B cell (primary cell): ENCODE measurements around the gene SCRN2. TPM values are rescaled to one million over a fixed set of nuclear protein-coding genes. Genes with fewer than 3 reads are reported as not detected.

Experiments
- ATAC-seq: fragments of 200-7000 bp; cut with Tn5 transposase; one replicate; pipeline ENCODE4 v1.10.0; 2021; ENCODE audit warnings: low read depth, mild to moderate bottlenecking, moderate number of reproducible peaks, moderate library complexity
- CTCF ChIA-PET: fragments of 350-600 bp; sonication (Branson Sonifier 250); formaldehyde crosslinking; loops from one replicate; lab custom pipeline; 2021; ENCODE audit warnings: antibody characterized with exemption, inconsistent platforms; lab: Charles Lee
- POLR2A ChIA-PET: fragments of 350-600 bp; sonication (Branson Sonifier 250); formaldehyde crosslinking; loops from one replicate; lab custom pipeline; 2021; ENCODE audit warnings: antibody characterized with exemption; lab: Charles Lee
- DNase-seq: peaks from one replicate; pipeline ENCODE4 v3.0.0; 2013
- H2AFZ ChIP-seq: 2 replicates; pipeline ENCODE4 v1.6.1; 2012; ENCODE audit warnings: mild to moderate bottlenecking, low read depth, low read length; ENCODE audit not compliant: insufficient read depth, poor library complexity, severe bottlenecking
- H3K27ac ChIP-seq, 2 donors: 1 replicate in 1 of 2; 2 replicates in 1 of 2; pipeline ENCODE4 v1.5.1; 2012 to 2013; ENCODE audit warnings: low read length in 2 of 2, mild to moderate bottlenecking in 2 of 2, moderate library complexity in 1 of 2
- H3K27me3 ChIP-seq, 4 experiments: fragments of 200-600 bp in 1 of 4; sonication (generic) in 1 of 4; replicated peaks in 1 of 4; 1 replicate in 2 of 4; 2 replicates in 2 of 4; pipeline versions ENCODE4 v1.6.1 to v1.7.0; 2013 to 2016; ENCODE audit warnings: low read length in 3 of 4, mild to moderate bottlenecking in 2 of 4, mixed read lengths in 1 of 4, moderate library complexity in 1 of 4; ENCODE audit not compliant: insufficient read depth in 4 of 4, control insufficient read depth in 3 of 4; ENCODE audit errors: control extremely low read depth in 1 of 4
- H3K36me3 ChIP-seq, 2 experiments: replicated peaks in 1 of 2; 1 replicate in 1 of 2; 2 replicates in 1 of 2; pipeline versions ENCODE4 v1.6.1 to v1.7.1; 2013; ENCODE audit warnings: low read length in 1 of 2; ENCODE audit not compliant: insufficient read depth in 2 of 2, control insufficient read depth in 1 of 2; ENCODE audit errors: control extremely low read depth in 1 of 2, extremely low read depth in 1 of 2
- H3K4me1 ChIP-seq, 2 donors: fragments of 200-600 bp in 1 of 2; sonication (generic) in 1 of 2; 1 replicate in 1 of 2; 2 replicates in 1 of 2; pipeline versions ENCODE4 v1.5.1 to v1.6.1; 2013 to 2017; ENCODE audit warnings: low read length in 2 of 2; ENCODE audit not compliant: control insufficient read depth in 2 of 2, insufficient read depth in 2 of 2
- H3K4me2 ChIP-seq: replicated peaks from 2 replicates; pipeline ENCODE3; 2012; ENCODE audit warnings: mild to moderate bottlenecking, low read depth, low read length; ENCODE audit not compliant: poor library complexity, severe bottlenecking
- H3K4me3 ChIP-seq, 5 experiments: fragments of 200-600 bp in 1 of 5; sonication (generic) in 1 of 5; 1 replicate in 3 of 5; 2 replicates in 2 of 5; pipeline versions ENCODE4 v1.5.1 to v1.7.0; 2011 to 2016; ENCODE audit warnings: low read length in 4 of 5, mild to moderate bottlenecking in 4 of 5, low read depth in 2 of 5, control low read depth in 1 of 5, moderate library complexity in 1 of 5; ENCODE audit not compliant: insufficient read depth in 1 of 5; ENCODE audit errors: control extremely low read depth in 1 of 5, extremely low read depth in 1 of 5
- H3K79me2 ChIP-seq: fragments of 200-600 bp; sonication (generic); one replicate; pipeline ENCODE4 v1.6.0; 2016; ENCODE audit warnings: low read length; ENCODE audit not compliant: control insufficient read depth, insufficient read depth
- H3K9ac ChIP-seq: fragments of 200-600 bp; sonication (generic); 2 replicates; pipeline ENCODE4 v1.6.1; 2017; ENCODE audit warnings: mild to moderate bottlenecking, low read length, moderate library complexity
- H3K9me3 ChIP-seq, 3 donors: one replicate each; pipeline versions ENCODE4 v1.6.1 to v1.7.1; 2013; ENCODE audit warnings: low read length in 2 of 3; ENCODE audit not compliant: control insufficient read depth in 2 of 3, insufficient read depth in 1 of 3; ENCODE audit errors: control extremely low read depth in 1 of 3
- H4K20me1 ChIP-seq: 2 replicates; pipeline ENCODE4 v1.6.0; 2012; ENCODE audit warnings: mild to moderate bottlenecking, low read length; ENCODE audit not compliant: insufficient read depth, control insufficient read depth, poor library complexity, severe bottlenecking
- H3K27ac Mint-ChIP-seq: one replicate; pipeline ENCODE4 v1.8.0; 2021; ENCODE audit warnings: mixed read lengths
- H3K27me3 Mint-ChIP-seq: one replicate; pipeline ENCODE4 v1.8.0; 2021; ENCODE audit warnings: mixed read lengths
- H3K4me1 Mint-ChIP-seq: one replicate; pipeline ENCODE4 v1.8.0; 2021; ENCODE audit warnings: mixed read lengths
- H3K4me3 Mint-ChIP-seq: one replicate; pipeline ENCODE4 v1.8.0; 2021; ENCODE audit warnings: mixed read lengths
- H3K9me3 Mint-ChIP-seq: one replicate; pipeline ENCODE4 v1.8.0; 2022; ENCODE audit warnings: mixed read lengths; ENCODE audit not compliant: insufficient read depth
- EZH2 ChIP-seq: IDR thresholded peaks from 2 replicates; pipeline ENCODE4 v1.6.1; 2012; ENCODE audit warnings: borderline replicate concordance, low read depth, mild to moderate bottlenecking, moderate library complexity, low read length; ENCODE audit not compliant: insufficient read depth, poor library complexity, severe bottlenecking
- WGBS: methylation state at CpG from one replicate; pipeline ENCODE4 v1.1.5; 2013; ENCODE audit warnings: missing lambda C conversion rate; ENCODE audit not compliant: insufficient coverage; 5-methylcytosine and 5-hydroxymethylcytosine counted together
- intact Hi-C: fragments of 100-400 bp; cut with micrococcal nuclease; formaldehyde crosslinking; loops from one replicate; pipeline ENCODE4 v1.10.0; 2022
- polyA plus RNA-seq: library from polyadenylated mRNA; depleted of rRNA; stranded (reverse); fragments of >200 nt; gene quantifications from 2 replicates; pipeline ENCODE4 v1.2.3, GENCODE V29; 2012
- total RNA-seq, 2 donors: library from RNA; stranded (reverse); fragments of 120-200 nt in 1 of 2; gene quantifications; 1 replicate in 1 of 2; 2 replicates in 1 of 2; pipeline versions ENCODE4 v1.2.3 to v1.2.4, GENCODE V29; 2013 to 2022
- TF ChIP-seq, protein P1 (sequence below): fragments of 200-600 bp; IDR thresholded peaks from one replicate; pipeline ENCODE4 v1.8.0; 2022; ENCODE audit warnings: antibody characterized with exemption, mild to moderate bottlenecking

The SCRN2 gene
- total and polyA plus RNA-seq, 2 donors (not counting 1 experiment from before 2014, with no cell fraction given): 47.8 to 71.9 TPM

DNA sequence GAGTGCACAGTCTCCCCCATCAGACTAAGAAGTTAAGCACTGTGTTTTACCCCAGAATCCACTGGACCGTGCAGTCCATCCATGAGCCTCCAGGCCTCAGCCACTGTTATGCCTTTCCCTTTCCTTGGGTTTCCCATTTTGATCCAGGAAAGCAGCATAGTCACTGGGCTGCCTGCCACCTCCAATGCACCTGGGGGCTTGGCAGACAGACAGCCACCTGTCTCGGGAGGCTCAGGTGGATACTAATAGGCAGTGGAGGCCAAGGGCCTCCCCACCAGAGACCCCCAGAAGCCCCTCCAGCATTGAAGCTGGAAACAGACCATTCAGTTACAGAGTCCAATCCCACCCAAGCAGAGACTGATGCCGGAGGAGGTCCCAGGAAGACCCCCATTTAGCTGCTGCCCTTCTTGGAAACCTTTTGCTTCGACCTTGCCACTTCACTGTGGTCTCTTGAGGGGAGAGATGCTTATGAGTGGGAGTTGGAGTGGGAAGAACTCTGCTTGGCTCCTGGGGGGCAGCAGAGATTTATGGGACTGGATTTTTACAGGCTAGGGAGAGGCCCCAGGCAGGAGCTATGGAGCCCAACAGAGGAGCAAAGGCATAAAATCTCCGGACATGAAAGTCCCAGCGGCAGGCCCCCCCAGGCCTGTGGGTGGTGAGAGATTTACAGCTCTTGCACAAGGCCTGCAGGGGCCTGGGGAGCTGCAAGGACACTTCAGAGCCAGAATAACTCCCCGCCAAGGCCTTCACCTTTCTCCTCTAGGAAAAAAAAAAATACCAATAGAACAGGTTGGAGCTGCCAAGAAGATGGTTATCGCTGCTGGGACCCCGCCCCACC is 42.7 kb upstream of the SCRN2 start:
- Mint-ChIP-seq H3K27me3 (peaks cover 20% of the 10 kb centered on the region), H3K27ac (no peak overlapping the region), H3K4me3 (no peak overlapping the region), H3K4me1 (no peaks in the 10 kb centered on the region), H3K9me3 (no peaks in the 10 kb centered on the region)
- Histone ChIP-seq H2AFZ (no peak overlapping the region), H3K27ac (no peak overlapping the region), H4K20me1 (no peaks in the 10 kb centered on the region), H3K9ac (no peak overlapping the region), H3K79me2 (no peaks in the 10 kb centered on the region), H3K4me3 (no peak overlapping the region), H3K4me1 (peaks cover 0 to 4% of the 10 kb centered on the region in 2 donors), H3K4me2 (no peak overlapping the region), H3K9me3 (no peaks in the 10 kb centered on the region), H3K27me3 (peaks cover 0 to 6% (median 0%) of the 10 kb centered on the region in 4 experiments), H3K36me3 (no peaks in the 10 kb centered on the region)
- no peak for ATAC-seq
- intact Hi-C loops: no loop called here
- ChIA-PET CTCF (interaction anchor here (0.9 to 15.3 kb wide), 3 partner anchors 40 to 63 kb away, joined by 3 to 436 read pairs (median 4); partner anchors contain the start of genes SCRN2 and SP6), POLR2A (no interaction called here)
- no peak for TF ChIP-seq EZH2
- TF ChIP-seq, protein P1, sequence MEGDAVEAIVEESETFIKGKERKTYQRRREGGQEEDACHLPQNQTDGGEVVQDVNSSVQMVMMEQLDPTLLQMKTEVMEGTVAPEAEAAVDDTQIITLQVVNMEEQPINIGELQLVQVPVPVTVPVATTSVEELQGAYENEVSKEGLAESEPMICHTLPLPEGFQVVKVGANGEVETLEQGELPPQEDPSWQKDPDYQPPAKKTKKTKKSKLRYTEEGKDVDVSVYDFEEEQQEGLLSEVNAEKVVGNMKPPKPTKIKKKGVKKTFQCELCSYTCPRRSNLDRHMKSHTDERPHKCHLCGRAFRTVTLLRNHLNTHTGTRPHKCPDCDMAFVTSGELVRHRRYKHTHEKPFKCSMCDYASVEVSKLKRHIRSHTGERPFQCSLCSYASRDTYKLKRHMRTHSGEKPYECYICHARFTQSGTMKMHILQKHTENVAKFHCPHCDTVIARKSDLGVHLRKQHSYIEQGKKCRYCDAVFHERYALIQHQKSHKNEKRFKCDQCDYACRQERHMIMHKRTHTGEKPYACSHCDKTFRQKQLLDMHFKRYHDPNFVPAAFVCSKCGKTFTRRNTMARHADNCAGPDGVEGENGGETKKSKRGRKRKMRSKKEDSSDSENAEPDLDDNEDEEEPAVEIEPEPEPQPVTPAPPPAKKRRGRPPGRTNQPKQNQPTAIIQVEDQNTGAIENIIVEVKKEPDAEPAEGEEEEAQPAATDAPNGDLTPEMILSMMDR: no peak
- WGBS: 91% methylated on average over 3 of the region's 9 CpGs
- no peak for DNase-seq
